Measurements from ENCODE around the gene CDX4. TPM values are rescaled to one million over a fixed set of nuclear protein-coding genes. Genes with fewer than 3 reads are reported as not detected.

The CDX4 gene
- total RNA-seq, result not detected
- not detected for polyA plus RNA-seq (ENCODE audit: insufficient read length in 2 of 2)
- long read RNA-seq, donor 1, result 0 reads
- long read RNA-seq, donor 2, result 0 reads
- long read RNA-seq, donor 3, result 0 reads
- long read RNA-seq, donor 4, result 0 reads

- H3K27ac ChIP-seq (ENCODE audit: low read depth, low read length), result no peak within 1 kb of the TSS
- no peaks in the 10 kb centered on the region for H3K36me3 ChIP-seq (ENCODE audit: control insufficient read depth, insufficient read depth, low read length)
- H3K4me1 ChIP-seq (ENCODE audit: control insufficient read depth, insufficient read depth, low read length), result peaks cover 10% of the 10 kb centered on the region
- peaks cover 53% of the 10 kb centered on the region for H3K27me3 ChIP-seq (ENCODE audit: control insufficient read depth, insufficient read depth, low read length)
- H3K4me3 ChIP-seq (ENCODE audit: low read depth, low read length), result no peak within 1 kb of the TSS
- no peaks in the 10 kb centered on the region for H3K9me3 ChIP-seq (ENCODE audit: control insufficient read depth, insufficient read depth, low read length)
- 41% methylated on average over 7 of the region's 7 CpGs for WGBS (ENCODE audit: insufficient coverage)
- no peak for DNase-seq (ENCODE audit: low read depth in 4 of 6, low spot score in 6 of 6)
Measured at GRCh38 chrX:73446831-73447230, at the start of gene CDX4. TSS of gene CDX4 (plus strand) at chrX:73447053. CDS start at chrX:73447254, 201 bp downstream.

- 27% methylated on average over 1 of the region's 2 CpGs for WGBS (ENCODE audit: insufficient coverage)
- no peak overlapping the region for H3K27ac ChIP-seq (ENCODE audit: low read depth, low read length)
Measured at GRCh38 chrX:73398185-73398914, 48.5 kb upstream of the CDX4 start.

GRCh38 chrX:73400136-73400748, 46.6 kb upstream of the CDX4 start:
- WGBS (ENCODE audit: insufficient coverage), result 66% methylated on average over 3 of the region's 4 CpGs

More at GRCh38 chrX:73398185-73398914, 48.5 kb upstream of the CDX4 start:
- no peaks in the 10 kb centered on the region for H3K4me1 ChIP-seq (ENCODE audit: control insufficient read depth, insufficient read depth, low read length)
- H3K9me3 ChIP-seq (ENCODE audit: control insufficient read depth, insufficient read depth, low read length), result no peaks in the 10 kb centered on the region
- H3K4me3 ChIP-seq (ENCODE audit: low read depth, low read length), result no peak overlapping the region
- H3K36me3 ChIP-seq (ENCODE audit: control insufficient read depth, insufficient read depth, low read length), result no peaks in the 10 kb centered on the region
- H3K27me3 ChIP-seq (ENCODE audit: control insufficient read depth, insufficient read depth, low read length), result no peaks in the 10 kb centered on the region
- no peak for DNase-seq (ENCODE audit: low read depth in 4 of 6, low spot score in 6 of 6)

GRCh38 chrX:73401591-73402266, 45.1 kb upstream of the CDX4 start:
- H3K4me3 ChIP-seq (ENCODE audit: low read depth, low read length), result no peak overlapping the region
- DNase-seq (ENCODE audit: low read depth in 4 of 6, low spot score in 6 of 6), result peak in 1 of 6 donors; percentile 1
- WGBS (ENCODE audit: insufficient coverage), result 33% methylated on average over 9 of the region's 9 CpGs
- no peaks in the 10 kb centered on the region for H3K36me3 ChIP-seq (ENCODE audit: control insufficient read depth, insufficient read depth, low read length)
- peaks cover 2% of the 10 kb centered on the region for H3K9me3 ChIP-seq (ENCODE audit: control insufficient read depth, insufficient read depth, low read length)
- H3K27me3 ChIP-seq (ENCODE audit: control insufficient read depth, insufficient read depth, low read length), result no peaks in the 10 kb centered on the region
- no peak overlapping the region for H3K27ac ChIP-seq (ENCODE audit: low read depth, low read length)
- H3K4me1 ChIP-seq (ENCODE audit: control insufficient read depth, insufficient read depth, low read length), result no peaks in the 10 kb centered on the region

More at GRCh38 chrX:73400136-73400748, 46.6 kb upstream of the CDX4 start:
- Histone ChIP-seq H3K27me3 (ENCODE audit: control insufficient read depth, insufficient read depth, low read length) (no peaks in the 10 kb centered on the region), H3K9me3 (ENCODE audit: control insufficient read depth, insufficient read depth, low read length) (no peaks in the 10 kb centered on the region), H3K27ac (ENCODE audit: low read depth, low read length) (no peak overlapping the region), H3K36me3 (ENCODE audit: control insufficient read depth, insufficient read depth, low read length) (no peaks in the 10 kb centered on the region), H3K4me1 (ENCODE audit: control insufficient read depth, insufficient read depth, low read length) (no peaks in the 10 kb centered on the region), H3K4me3 (ENCODE audit: low read depth, low read length) (no peak overlapping the region)
- DNase-seq (ENCODE audit: low read depth in 4 of 6, low spot score in 6 of 6), result no peak

GRCh38 chrX:73412930-73413329, 33.9 kb upstream of the CDX4 start:
- DNase-seq (ENCODE audit: low read depth in 4 of 6, low spot score in 6 of 6), result no peak
- no peaks in the 10 kb centered on the region for H3K27me3 ChIP-seq (ENCODE audit: control insufficient read depth, insufficient read depth, low read length)
- H3K27ac ChIP-seq (ENCODE audit: low read depth, low read length), result no peak overlapping the region
- no peaks in the 10 kb centered on the region for H3K36me3 ChIP-seq (ENCODE audit: control insufficient read depth, insufficient read depth, low read length)
- H3K9me3 ChIP-seq (ENCODE audit: control insufficient read depth, insufficient read depth, low read length), result peaks cover 3% of the 10 kb centered on the region
- no peaks in the 10 kb centered on the region for H3K4me1 ChIP-seq (ENCODE audit: control insufficient read depth, insufficient read depth, low read length)
- no peak overlapping the region for H3K4me3 ChIP-seq (ENCODE audit: low read depth, low read length)

GRCh38 chrX:73447311-73447794, 500 bp downstream of the CDX4 start:
- WGBS (ENCODE audit: insufficient coverage), result 28% methylated on average over 34 of the region's 34 CpGs
- Histone ChIP-seq H3K27me3 (ENCODE audit: control insufficient read depth, insufficient read depth, low read length) (peaks cover 56% of the 10 kb centered on the region), H3K36me3 (ENCODE audit: control insufficient read depth, insufficient read depth, low read length) (no peaks in the 10 kb centered on the region), H3K9me3 (ENCODE audit: control insufficient read depth, insufficient read depth, low read length) (no peaks in the 10 kb centered on the region), H3K4me1 (ENCODE audit: control insufficient read depth, insufficient read depth, low read length) (peaks cover 10% of the 10 kb centered on the region), H3K27ac (ENCODE audit: low read depth, low read length) (no peak overlapping the region), H3K4me3 (ENCODE audit: low read depth, low read length) (no peak overlapping the region)
- no peak for DNase-seq (ENCODE audit: low read depth in 4 of 6, low spot score in 6 of 6)

- Histone ChIP-seq H3K36me3 (ENCODE audit: control insufficient read depth, insufficient read depth, low read length) (no peaks in the 10 kb centered on the region), H3K27me3 (ENCODE audit: control insufficient read depth, insufficient read depth, low read length) (peaks cover 57% of the 10 kb centered on the region), H3K27ac (ENCODE audit: low read depth, low read length) (no peak overlapping the region), H3K4me1 (ENCODE audit: control insufficient read depth, insufficient read depth, low read length) (peaks cover 10% of the 10 kb centered on the region), H3K9me3 (ENCODE audit: control insufficient read depth, insufficient read depth, low read length) (no peaks in the 10 kb centered on the region), H3K4me3 (ENCODE audit: low read depth, low read length) (no peak overlapping the region)
- WGBS (ENCODE audit: insufficient coverage), result 26% methylated on average over 15 of the region's 20 CpGs
- DNase-seq (ENCODE audit: low read depth in 4 of 6, low spot score in 6 of 6), result peak in 1 of 6 donors; percentile 19
Measured at GRCh38 chrX:73448379-73448778, 1.5 kb downstream of the CDX4 start.

GRCh38 chrX:73455171-73455570, 8.3 kb downstream of the CDX4 start:
- Histone ChIP-seq H3K27me3 (ENCODE audit: control insufficient read depth, insufficient read depth, low read length) (peaks cover 21% of the 10 kb centered on the region), H3K9me3 (ENCODE audit: control insufficient read depth, insufficient read depth, low read length) (no peaks in the 10 kb centered on the region), H3K4me1 (ENCODE audit: control insufficient read depth, insufficient read depth, low read length) (no peaks in the 10 kb centered on the region), H3K36me3 (ENCODE audit: control insufficient read depth, insufficient read depth, low read length) (no peaks in the 10 kb centered on the region), H3K27ac (ENCODE audit: low read depth, low read length) (no peak overlapping the region), H3K4me3 (ENCODE audit: low read depth, low read length) (no peak overlapping the region)
- no peak for DNase-seq (ENCODE audit: low read depth in 4 of 6, low spot score in 6 of 6)
- WGBS (ENCODE audit: insufficient coverage), result 0% methylated on average over 1 of the region's 1 CpG

- H3K27me3 ChIP-seq (ENCODE audit: control insufficient read depth, insufficient read depth, low read length), result peaks cover 6% of the 10 kb centered on the region
- no peak overlapping the region for H3K4me3 ChIP-seq (ENCODE audit: low read depth, low read length)
- H3K9me3 ChIP-seq (ENCODE audit: control insufficient read depth, insufficient read depth, low read length), result no peaks in the 10 kb centered on the region
- H3K4me1 ChIP-seq (ENCODE audit: control insufficient read depth, insufficient read depth, low read length), result no peaks in the 10 kb centered on the region
- no peaks in the 10 kb centered on the region for H3K36me3 ChIP-seq (ENCODE audit: control insufficient read depth, insufficient read depth, low read length)
- peak in 1 of 6 donors; percentile 35 for DNase-seq (ENCODE audit: low read depth in 4 of 6, low spot score in 6 of 6)
- no peak overlapping the region for H3K27ac ChIP-seq (ENCODE audit: low read depth, low read length)
Measured at GRCh38 chrX:73457306-73457705, 10.5 kb downstream of the CDX4 start.
